H9 (cell line): ENCODE data around the gene TPSB2. TPM values are rescaled to one million over a fixed set of nuclear protein-coding genes. Genes with fewer than 3 reads are reported as not detected.

Experiments
- DNase-seq: peaks from one replicate; pipeline ENCODE4 v3.0.0-alpha.2; 2017
- H2AFZ ChIP-seq: one replicate; pipeline ENCODE4 v1.6.1; 2013; ENCODE audit warnings: mild to moderate bottlenecking, low read length, control low read depth, moderate library complexity
- H2AK5ac ChIP-seq: 2 replicates; pipeline ENCODE4 v1.6.1; 2013; ENCODE audit warnings: low read length, control low read depth, mixed read lengths; ENCODE audit not compliant: insufficient read length
- H2BK120ac ChIP-seq: one replicate; pipeline ENCODE4 v1.6.1; 2013; ENCODE audit warnings: low read depth, mild to moderate bottlenecking, low read length, control low read depth, inconsistent platforms; ENCODE audit not compliant: poor library complexity, severe bottlenecking
- H2BK12ac ChIP-seq: 2 replicates; pipeline ENCODE4 v1.6.1; 2013; ENCODE audit warnings: low read length, control low read depth, mixed read lengths, low read depth; ENCODE audit not compliant: insufficient read length
- H2BK15ac ChIP-seq: 2 replicates; pipeline ENCODE4 v1.6.1; 2013; ENCODE audit warnings: low read depth, low read length, control low read depth
- H2BK20ac ChIP-seq: one replicate; pipeline ENCODE4 v1.6.1; 2013; ENCODE audit warnings: low read depth, mild to moderate bottlenecking, low read length, control low read depth, inconsistent platforms; ENCODE audit not compliant: poor library complexity, severe bottlenecking
- H2BK5ac ChIP-seq: 2 replicates; pipeline ENCODE4 v1.6.1; 2013; ENCODE audit warnings: low read length, control low read depth, mixed read lengths; ENCODE audit not compliant: insufficient read length
- H3K14ac ChIP-seq: 2 replicates; pipeline ENCODE4 v1.6.1; 2013; ENCODE audit warnings: low read length, control low read depth; ENCODE audit not compliant: insufficient read depth
- H3K18ac ChIP-seq: 2 replicates; pipeline ENCODE4 v1.6.1; 2013; ENCODE audit warnings: low read depth, mild to moderate bottlenecking, mixed read lengths, low read length, control low read depth; ENCODE audit not compliant: insufficient read length
- H3K23ac ChIP-seq: 2 replicates; pipeline ENCODE4 v1.6.1; 2013; ENCODE audit warnings: low read length, control low read depth, mixed read lengths, low read depth; ENCODE audit not compliant: insufficient read length
- H3K23me2 ChIP-seq: 2 replicates; pipeline ENCODE4 v1.6.1; 2013; ENCODE audit warnings: low read depth, mild to moderate bottlenecking, mixed read lengths, low read length, control low read depth; ENCODE audit not compliant: insufficient read length, poor library complexity, severe bottlenecking
- H3K27ac ChIP-seq: 2 replicates; pipeline ENCODE4 v1.5.1; 2013; ENCODE audit warnings: low read length, control low read depth, mixed read lengths, low read depth; ENCODE audit not compliant: insufficient read length
- H3K27me3 ChIP-seq: 2 replicates; pipeline ENCODE4 v1.6.1; 2013; ENCODE audit warnings: low read length, control low read depth, inconsistent platforms; ENCODE audit not compliant: insufficient read depth
- H3K4ac ChIP-seq: 2 replicates; pipeline ENCODE4 v1.6.1; 2013; ENCODE audit warnings: low read depth, mild to moderate bottlenecking, control low read depth, inconsistent platforms, low read length, moderate library complexity
- H3K4me1 ChIP-seq: 2 replicates; pipeline ENCODE4 v1.6.1; 2013; ENCODE audit warnings: low read length, control low read depth, inconsistent platforms; ENCODE audit not compliant: insufficient read depth
- H3K4me2 ChIP-seq: 2 replicates; pipeline ENCODE4 v1.6.1; 2013; ENCODE audit warnings: low read length, control low read depth, mixed read lengths; ENCODE audit not compliant: insufficient read length, insufficient read depth
- H3K56ac ChIP-seq: 2 replicates; pipeline ENCODE4 v1.6.1; 2013; ENCODE audit warnings: low read depth, mild to moderate bottlenecking, mixed read lengths, low read length, control low read depth; ENCODE audit not compliant: insufficient read length
- H3K79me1 ChIP-seq: 2 replicates; pipeline ENCODE4 v1.6.1; 2013; ENCODE audit warnings: low read depth, mild to moderate bottlenecking, moderate library complexity, low read length, control low read depth, inconsistent platforms; ENCODE audit not compliant: insufficient read depth, poor library complexity, severe bottlenecking
- H3K79me2 ChIP-seq: 2 replicates; pipeline ENCODE4 v1.6.1; 2013; ENCODE audit warnings: low read length, control low read depth, inconsistent platforms; ENCODE audit not compliant: insufficient read depth
- H3K9ac ChIP-seq: 2 replicates; pipeline ENCODE4 v1.6.1; 2013; ENCODE audit warnings: low read length, control low read depth, mixed read lengths; ENCODE audit not compliant: insufficient read length; ENCODE audit errors: extremely low read depth
- H3K9me3 ChIP-seq: one replicate; pipeline ENCODE4 v1.6.1; 2013; ENCODE audit warnings: low read depth, low read length, inconsistent platforms; ENCODE audit not compliant: control insufficient read depth
- H3T11ph ChIP-seq: one replicate; pipeline ENCODE4 v1.6.1; 2013; ENCODE audit warnings: mild to moderate bottlenecking, low read length, control low read depth, inconsistent platforms
- H4K20me1 ChIP-seq: one replicate; pipeline ENCODE4 v1.6.1; 2013; ENCODE audit not compliant: control insufficient read depth, insufficient read length, insufficient read depth
- H4K5ac ChIP-seq: 2 replicates; pipeline ENCODE4 v1.6.1; 2013; ENCODE audit warnings: low read depth, mild to moderate bottlenecking, mixed read lengths, low read length, control low read depth; ENCODE audit not compliant: insufficient read length
- H4K8ac ChIP-seq: replicated peaks from 2 replicates; pipeline ENCODE4 v1.6.1; 2013; ENCODE audit warnings: low read length, control low read depth, mixed read lengths, low read depth; ENCODE audit not compliant: insufficient read length
- H4K91ac ChIP-seq: 2 replicates; pipeline ENCODE4 v1.6.1; 2013; ENCODE audit warnings: low read depth, mild to moderate bottlenecking, moderate library complexity, mixed read lengths, low read length, control low read depth; ENCODE audit not compliant: insufficient read length
- H3K27ac Mint-ChIP-seq, 3 experiments: 2 replicates in 2 of 3; 3 replicates in 1 of 3; pipeline ENCODE4 v1.8.0; 2020 to 2021; ENCODE audit warnings: mixed read lengths in 3 of 3, mild to moderate bottlenecking in 1 of 3, moderate library complexity in 1 of 3
- H3K27me3 Mint-ChIP-seq: 2 replicates; pipeline ENCODE4 v1.8.0; 2021; ENCODE audit warnings: low read depth, mild to moderate bottlenecking, moderate library complexity, mixed read lengths
- H3K36me3 Mint-ChIP-seq, 3 experiments: 2 replicates in 2 of 3; 3 replicates in 1 of 3; pipeline ENCODE4 v1.8.0; 2020 to 2021; ENCODE audit warnings: low read depth in 3 of 3, mixed read lengths in 3 of 3; ENCODE audit not compliant: insufficient read depth in 1 of 3
- H3K4me1 Mint-ChIP-seq, 2 experiments: 2 replicates each; pipeline ENCODE4 v1.8.0; 2020; ENCODE audit warnings: mixed read lengths in 2 of 2
- H3K4me3 Mint-ChIP-seq, 2 experiments: 2 replicates in 1 of 2; 3 replicates in 1 of 2; pipeline ENCODE4 v1.8.0; 2020 to 2021; ENCODE audit warnings: mild to moderate bottlenecking in 2 of 2, mixed read lengths in 2 of 2, moderate library complexity in 1 of 2
- H3K9me3 Mint-ChIP-seq, 2 experiments: 2 replicates in 1 of 2; 3 replicates in 1 of 2; pipeline ENCODE4 v1.8.0; 2020; ENCODE audit warnings: mild to moderate bottlenecking in 2 of 2, mixed read lengths in 2 of 2, moderate library complexity in 1 of 2
- WGBS: extraction: QIAGEN DNeasy Blood & Tissue Kit; methylation state at CpG from one replicate; pipeline ENCODE4 v1.1.7; 2013; ENCODE audit warnings: missing lambda C conversion rate, low lambda C conversion rate, mixed read lengths; ENCODE audit not compliant: insufficient read length; ENCODE audit errors: extremely low coverage; 5-methylcytosine and 5-hydroxymethylcytosine counted together
- total RNA-seq: library from RNA; stranded (reverse); gene quantifications from 2 replicates; pipeline ENCODE4 v1.2.1, GENCODE V29; 2021
- TF ChIP-seq, protein P1 (sequence below): fragments of 200-600 bp; sonication (generic); conservative IDR thresholded peaks from 3 replicates; pipeline ENCODE4 v1.8.0; 2021; ENCODE audit warnings: antibody characterized with exemption, mild to moderate bottlenecking

The TPSB2 gene
- total RNA-seq, 1 experiment from 2014 or later, result not detected

DNA sequence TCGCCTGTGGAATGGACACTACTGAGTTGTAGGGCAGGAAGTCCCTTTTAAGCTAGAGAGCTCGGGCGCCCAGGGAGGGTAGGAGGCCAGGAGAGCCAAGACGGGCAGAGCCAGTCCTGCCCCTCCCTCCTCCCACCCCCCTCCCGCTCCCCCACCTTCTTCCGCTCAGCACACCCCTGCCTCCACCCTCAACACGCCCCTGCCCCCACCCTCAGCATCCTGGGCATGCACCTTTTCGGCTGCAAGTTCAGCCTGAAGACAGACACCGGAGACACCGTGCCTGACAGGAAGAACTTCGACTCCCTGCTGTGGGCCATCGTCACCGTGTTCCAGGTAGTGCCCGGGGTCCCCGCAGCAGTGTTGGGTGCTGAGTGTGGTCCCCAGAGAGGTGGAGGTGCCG, 23.2 kb downstream of the TPSB2 start:
- no peak overlapping the region for H4K5ac ChIP-seq
- no peaks in the 10 kb centered on the region for H3K9me3 ChIP-seq
- H3K27me3 ChIP-seq, result no peaks in the 10 kb centered on the region
- Mint-ChIP-seq H3K27ac (no peak overlapping the region), H3K9me3 (no peaks in the 10 kb centered on the region), H3K27me3 (no peaks in the 10 kb centered on the region), H3K4me1 (no peaks in the 10 kb centered on the region), H3K4me3 (no peak overlapping the region), H3K36me3 (peaks cover 0 to 33% (median 28%) of the 10 kb centered on the region in 3 experiments; a peak in 6 of 7 replicates)
- no peak overlapping the region for H2BK15ac ChIP-seq
- H3K18ac ChIP-seq, result no peak overlapping the region
- H3K79me1 ChIP-seq, result no peaks in the 10 kb centered on the region
- no peaks in the 10 kb centered on the region for H4K20me1 ChIP-seq
- no CpG with 5 or more reads among the region's 16 CpGs for WGBS
- no peaks in the 10 kb centered on the region for H3K79me2 ChIP-seq
- H2BK5ac ChIP-seq, result no peak overlapping the region
- TF ChIP-seq, protein P1, sequence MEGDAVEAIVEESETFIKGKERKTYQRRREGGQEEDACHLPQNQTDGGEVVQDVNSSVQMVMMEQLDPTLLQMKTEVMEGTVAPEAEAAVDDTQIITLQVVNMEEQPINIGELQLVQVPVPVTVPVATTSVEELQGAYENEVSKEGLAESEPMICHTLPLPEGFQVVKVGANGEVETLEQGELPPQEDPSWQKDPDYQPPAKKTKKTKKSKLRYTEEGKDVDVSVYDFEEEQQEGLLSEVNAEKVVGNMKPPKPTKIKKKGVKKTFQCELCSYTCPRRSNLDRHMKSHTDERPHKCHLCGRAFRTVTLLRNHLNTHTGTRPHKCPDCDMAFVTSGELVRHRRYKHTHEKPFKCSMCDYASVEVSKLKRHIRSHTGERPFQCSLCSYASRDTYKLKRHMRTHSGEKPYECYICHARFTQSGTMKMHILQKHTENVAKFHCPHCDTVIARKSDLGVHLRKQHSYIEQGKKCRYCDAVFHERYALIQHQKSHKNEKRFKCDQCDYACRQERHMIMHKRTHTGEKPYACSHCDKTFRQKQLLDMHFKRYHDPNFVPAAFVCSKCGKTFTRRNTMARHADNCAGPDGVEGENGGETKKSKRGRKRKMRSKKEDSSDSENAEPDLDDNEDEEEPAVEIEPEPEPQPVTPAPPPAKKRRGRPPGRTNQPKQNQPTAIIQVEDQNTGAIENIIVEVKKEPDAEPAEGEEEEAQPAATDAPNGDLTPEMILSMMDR, result no peak
- H3K56ac ChIP-seq, result no peak overlapping the region
- no peak for DNase-seq
- H3K23ac ChIP-seq, result no peak overlapping the region
- H4K8ac ChIP-seq, result no peak overlapping the region
- no peak overlapping the region for H3K27ac ChIP-seq
- H3K23me2 ChIP-seq, result no peaks in the 10 kb centered on the region
- no peak overlapping the region for H2AFZ ChIP-seq
- H3K4ac ChIP-seq, result no peak overlapping the region
- H2BK12ac ChIP-seq, result no peak overlapping the region
- H2AK5ac ChIP-seq, result no peak overlapping the region
- no peak overlapping the region for H3K14ac ChIP-seq
- H3T11ph ChIP-seq, result no peak overlapping the region
- H3K4me2 ChIP-seq, result no peak overlapping the region
- no peaks in the 10 kb centered on the region for H3K4me1 ChIP-seq
- H4K91ac ChIP-seq, result no peak overlapping the region
- H3K9ac ChIP-seq, result no peak overlapping the region
- no peak overlapping the region for H2BK20ac ChIP-seq
- H2BK120ac ChIP-seq, result no peak overlapping the region
